Measurements from ENCODE around the gene KRTAP16-1. TPM values are rescaled to one million over a fixed set of nuclear protein-coding genes. Genes with fewer than 3 reads are reported as not detected.

The KRTAP16-1 gene
- total and polyA plus RNA-seq, 2 of the 8 experiments (the other 6 are each of a cell fraction or from before 2014, with no cell fraction given), result not detected

GRCh38 chr17:41263212-41263611 is 45.9 kb downstream of the KRTAP16-1 start:
- Histone ChIP-seq H2BK12ac (ENCODE audit: low read depth, low read length) (no peak overlapping the region), H3K79me1 (ENCODE audit: low read depth, low read length) (no peaks in the 10 kb centered on the region), H3K4me1 (replicated peaks in 1 of 4; ENCODE audit: control insufficient read depth in 3 of 4, insufficient read depth in 4 of 4, low read length in 3 of 4) (no peaks in the 10 kb centered on the region), H2BK5ac (ENCODE audit: low read depth, low read length) (no peak overlapping the region), H4K8ac (ENCODE audit: extremely low read depth, insufficient read depth, low read length) (no peak overlapping the region), H3K23me2 (ENCODE audit: low read depth, low read length) (no peaks in the 10 kb centered on the region), H3K23ac (ENCODE audit: insufficient read length) (no peak overlapping the region), H3K27ac (ENCODE audit: low read depth, low read length) (no peak overlapping the region), H3K14ac (ENCODE audit: insufficient read length) (no peak overlapping the region), H4K20me1 (replicated peaks in 1 of 2; ENCODE audit: control insufficient read depth in 1 of 2, insufficient read depth in 2 of 2, low read length in 2 of 2) (no peaks in the 10 kb centered on the region), H2AFZ (ENCODE audit: low read length) (no peak overlapping the region), H3K9me3 (ENCODE audit: insufficient read depth in 2 of 2, low read depth in 1 of 2, low read length in 1 of 2) (no peaks in the 10 kb centered on the region), H3K18ac (ENCODE audit: extremely low read depth, low read length) (no peak overlapping the region), H3K4me2 (ENCODE audit: insufficient read depth in 1 of 2, low read depth in 2 of 2, low read length in 2 of 2) (no peak overlapping the region), H2BK15ac (ENCODE audit: low read length) (no peak overlapping the region), H3K4me3 (ENCODE audit: extremely low read depth in 1 of 4, insufficient read depth in 2 of 4, low read depth in 3 of 4, low read length in 4 of 4) (no peak overlapping the region), H3K4ac (replicated peaks; ENCODE audit: insufficient read length, low read depth, low read length) (no peak overlapping the region), H4K5ac (ENCODE audit: insufficient read length, low read depth, low read length) (no peak overlapping the region), H3K27me3 (replicated peaks in 1 of 4; ENCODE audit: control insufficient read depth in 3 of 4, extremely low read depth in 1 of 4, insufficient read depth in 3 of 4, low read length in 3 of 4) (no peaks in the 10 kb centered on the region), H3K9ac (replicated peaks in 1 of 4; ENCODE audit: extremely low read depth in 1 of 4, low read depth in 3 of 4, low read length in 3 of 4) (no peak overlapping the region), H2BK20ac (ENCODE audit: low read length) (no peak overlapping the region), H2BK120ac (replicated peaks; ENCODE audit: low read depth, low read length) (no peak overlapping the region), H2AK5ac (ENCODE audit: low read depth, low read length) (no peak overlapping the region), H3K36me3 (ENCODE audit: control insufficient read depth in 2 of 4, insufficient read depth in 4 of 4, low read length in 3 of 4) (no peaks in the 10 kb centered on the region), H3K79me2 (ENCODE audit: control insufficient read depth in 1 of 2, insufficient read depth in 2 of 2, low read length in 2 of 2) (no peaks in the 10 kb centered on the region), H4K91ac (replicated peaks; ENCODE audit: insufficient read length, low read length) (no peak overlapping the region), H3K56ac (replicated peaks; ENCODE audit: insufficient read length, low read depth, low read length) (no peak overlapping the region)
- WGBS, 2 experiments (ENCODE audit: extremely low coverage in 1 of 2, insufficient coverage in 1 of 2, insufficient read length in 1 of 2, insufficient replicate concordance in 2 of 2, low coverage in 1 of 2, low lambda C conversion rate in 2 of 2, missing lambda C conversion rate in 1 of 2), result 91% methylated on average over 2 of the region's 2 CpGs; no CpG with 5 or more reads in 1 of the 2 experiments
- no peak for FAIRE-seq
- TF ChIP-seq RXRA (IDR thresholded peaks at IDR 0.05; ENCODE audit: insufficient read depth, low read depth, low read length) (no peak), EZH2 (IDR thresholded peaks at IDR 0.05; ENCODE audit: low read depth, low read length, severe bottlenecking) (no peak), GABPA (IDR thresholded peaks at IDR 0.05; ENCODE audit: borderline replicate concordance, insufficient read depth, low read length) (no peak), HDAC2 (IDR thresholded peaks at IDR 0.05; ENCODE audit: borderline replicate concordance in 1 of 2, low read depth in 2 of 2, low read length in 2 of 2) (no peak), ATF3 (IDR thresholded peaks at IDR 0.05; ENCODE audit: insufficient read depth, low read depth, low read length) (no peak), NRF1 (IDR thresholded peaks at IDR 0.05; ENCODE audit: low read depth, low read length) (no peak), GTF2F1 (IDR thresholded peaks at IDR 0.05; ENCODE audit: borderline replicate concordance, low read depth, low read length) (no peak), RAD21 (IDR thresholded peaks at IDR 0.05 in 1 of 2, conservative IDR thresholded peaks at IDR 0.05 in 1 of 2; ENCODE audit: low read depth in 2 of 2, low read length in 2 of 2) (no peak), JUND (IDR thresholded peaks at IDR 0.05; ENCODE audit: low read length) (no peak), POU5F1 (IDR thresholded peaks at IDR 0.05; ENCODE audit: low read depth, low read length) (no peak), TBP (IDR thresholded peaks at IDR 0.05; ENCODE audit: low read depth, low read length) (no peak), SIX5 (IDR thresholded peaks at IDR 0.05; ENCODE audit: low read depth, low read length) (no peak), CHD1 (IDR thresholded peaks at IDR 0.05; ENCODE audit: low read depth, low read length) (no peak)
- ChIA-PET POLR2A (ENCODE audit: partially characterized antibody) (no interaction called here), CTCF (ENCODE audit: partially characterized antibody) (no interaction called here)
- DNase-seq (ENCODE audit: low read depth in 1 of 2, low spot score in 2 of 2), result no peak
